GM19372 (cell line): ENCODE results near the gene STK32B.
"Not testable (repeated sequence)": the region's sequence is repeated elsewhere in the genome, so short reads cannot be mapped to it uniquely, and the experiment has no call there.

ENCODE experiments used
- ATAC-seq: cut with Tn5 transposase; IDR thresholded peaks from one replicate; pipeline ENCODE4 v1.9.1; 2021; ENCODE audit warnings: mild to moderate bottlenecking, low read depth, moderate library complexity; ENCODE audit not compliant: unreplicated experiment

Gene STK32B

GRCh38 chr4:5247061-5247460, 195.8 kb downstream of the STK32B start:
- not testable (repeated sequence) for ATAC-seq

GRCh38 chr4:5247735-5248134, 196.5 kb downstream of the STK32B start:
- ATAC-seq, result no peak

DNA sequence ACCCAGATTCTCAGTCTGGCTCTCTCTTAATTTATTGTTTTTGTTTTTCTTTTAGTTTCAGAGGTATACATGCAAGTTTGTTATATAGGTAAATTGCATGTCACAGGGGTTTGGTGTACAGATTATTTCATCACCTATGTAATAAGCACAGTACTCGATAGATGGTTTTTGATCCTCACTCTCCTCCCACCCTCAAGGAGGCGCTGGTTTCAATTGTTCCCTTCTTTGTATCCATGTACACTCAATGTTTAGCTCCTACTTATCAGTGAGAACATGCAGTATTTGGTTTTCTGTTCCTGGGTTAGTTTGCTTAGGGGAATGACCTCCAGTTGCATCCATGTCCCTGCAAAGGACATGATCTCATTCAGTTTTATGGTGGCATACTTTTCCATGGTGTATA, 198.4 kb downstream of the STK32B start:
- ATAC-seq, result no peak

DNA sequence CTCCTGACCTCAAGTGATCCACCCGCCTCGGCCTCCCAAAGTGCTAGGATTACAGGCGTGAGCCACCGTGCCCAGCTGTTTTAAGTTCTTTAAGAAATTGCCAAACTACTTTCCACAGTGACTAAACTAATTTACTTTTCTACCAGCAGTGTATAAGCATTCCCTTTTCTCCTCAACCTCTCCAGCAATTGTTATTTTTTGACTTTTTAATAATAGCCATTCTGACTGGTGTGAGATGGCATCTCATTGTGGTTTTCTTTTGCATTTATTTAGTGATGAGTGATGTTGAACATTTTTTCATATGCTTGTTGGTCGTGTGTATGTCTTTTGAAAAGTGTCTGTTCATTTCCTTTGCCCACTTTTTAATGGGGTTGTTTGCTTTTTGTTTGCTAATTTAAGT, 199.3 kb downstream of the STK32B start:
- ATAC-seq, result not testable (repeated sequence)

DNA sequence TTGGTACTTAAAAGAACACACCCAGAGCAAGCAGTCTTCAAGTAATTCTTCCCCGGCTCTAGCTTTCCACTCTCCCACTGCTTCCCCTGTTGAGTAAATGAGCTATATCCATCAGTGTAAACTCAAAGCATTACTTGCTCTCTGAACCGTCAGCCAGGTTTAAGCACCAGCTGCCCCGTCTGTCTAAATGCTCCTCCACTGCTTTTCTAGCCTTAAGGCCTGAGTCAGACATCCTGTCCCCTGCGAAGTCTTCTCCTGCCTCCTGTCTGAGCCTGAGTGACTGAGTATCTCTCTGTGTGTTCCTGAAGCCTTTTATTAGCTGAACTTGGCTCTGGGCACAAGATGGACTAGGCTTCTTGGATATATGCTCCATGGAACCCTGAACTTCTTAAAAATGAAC, 205.1 kb downstream of the STK32B start:
- no peak for ATAC-seq

DNA sequence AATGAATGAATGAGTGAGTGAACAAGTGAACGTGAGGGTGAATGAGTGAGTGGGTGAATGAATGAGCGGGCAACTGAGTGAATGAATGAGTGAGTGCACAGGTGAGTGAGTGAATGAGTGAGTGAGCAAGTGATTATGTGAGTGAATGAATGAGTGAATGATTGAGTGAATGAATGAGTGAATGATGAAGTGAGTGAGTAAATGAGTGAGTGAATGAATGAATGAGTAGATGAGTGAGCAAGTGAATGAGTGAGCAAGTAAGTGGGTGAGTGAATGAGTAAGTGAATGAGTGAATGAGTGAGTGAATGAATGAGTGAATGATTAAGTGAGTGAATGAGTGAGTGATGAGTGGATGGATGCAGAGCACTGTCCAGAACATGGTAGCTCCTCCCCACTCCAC, 205.8 kb downstream of the STK32B start:
- ATAC-seq, result no peak

DNA sequence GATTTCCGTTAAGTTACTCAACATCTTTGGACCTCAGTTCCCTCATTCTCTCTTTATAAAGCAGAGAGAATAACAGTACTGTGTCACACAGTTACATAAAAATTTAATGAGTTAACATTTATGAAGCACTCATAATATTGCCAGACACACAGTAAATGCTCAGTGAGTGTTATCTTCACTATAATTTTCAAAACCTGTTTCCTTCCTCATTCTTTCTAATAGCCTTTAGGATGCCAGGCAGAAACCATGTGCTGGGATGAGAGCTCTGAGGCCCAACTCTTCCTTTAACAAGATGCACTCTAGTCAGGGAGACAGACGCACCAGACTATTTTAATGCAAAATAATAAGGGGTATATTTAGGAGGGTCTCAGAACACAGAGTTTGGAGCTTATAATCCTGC, 208.2 kb downstream of the STK32B start:
- no peak for ATAC-seq

GRCh38 chr4:5260121-5260520, 208.8 kb downstream of the STK32B start:
- ATAC-seq, result no peak

- ATAC-seq, result no peak
Observed at GRCh38 chr4:5261866-5262265, 210.6 kb downstream of the STK32B start.

GRCh38 chr4:5266991-5267390, 215.7 kb downstream of the STK32B start:
- no peak for ATAC-seq

DNA sequence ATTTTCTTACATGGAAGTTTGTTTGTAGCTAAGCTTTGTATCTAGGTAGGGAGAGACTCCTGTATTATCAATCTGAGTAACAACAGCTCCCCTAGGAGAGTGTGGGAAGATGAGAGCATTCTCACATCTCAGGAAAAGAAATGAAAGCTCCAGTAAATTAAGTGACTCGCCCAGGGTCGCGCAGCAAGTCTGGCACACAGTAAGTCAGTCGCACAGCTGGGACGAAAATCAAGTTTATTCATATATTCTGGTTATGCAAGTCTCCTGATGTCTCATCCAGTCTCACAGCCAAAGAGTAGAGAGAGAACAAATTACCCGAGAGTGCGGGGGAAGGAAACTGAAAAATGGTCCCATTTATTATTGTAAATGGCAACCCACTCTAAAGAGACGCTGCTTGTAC, 216.1 kb downstream of the STK32B start:
- ATAC-seq, result no peak

- no peak for ATAC-seq
Observed at GRCh38 chr4:5276475-5277075, 225.3 kb downstream of the STK32B start.

GRCh38 chr4:5277079-5277478, 225.8 kb downstream of the STK32B start:
- ATAC-seq, result no peak

- ATAC-seq, result no peak
Observed at GRCh38 chr4:5278213-5278612, 226.9 kb downstream of the STK32B start.

- ATAC-seq, result not testable (repeated sequence)
Observed at GRCh38 chr4:5280069-5280468, 228.8 kb downstream of the STK32B start.

- no peak for ATAC-seq
Observed at GRCh38 chr4:5280828-5281227, 229.5 kb downstream of the STK32B start.

DNA sequence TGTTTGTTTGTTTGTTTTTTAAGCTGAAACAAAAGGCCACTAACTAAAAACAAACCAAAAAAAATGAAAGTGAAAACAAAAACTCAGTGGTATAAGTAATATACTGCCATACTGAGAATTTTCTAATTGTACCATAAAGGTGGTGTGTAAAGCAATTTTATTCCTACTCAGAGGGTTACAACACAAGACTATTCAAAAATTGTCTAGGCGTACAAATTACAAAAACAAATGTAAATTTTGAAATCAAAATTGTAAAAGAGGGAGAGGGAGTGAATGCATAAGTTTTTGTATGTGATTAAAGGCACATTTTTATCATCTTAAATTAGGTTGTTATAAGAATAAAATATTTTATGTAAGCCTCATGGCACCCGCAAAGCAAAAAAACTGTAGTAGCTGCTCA, 232.6 kb downstream of the STK32B start:
- no peak for ATAC-seq

DNA sequence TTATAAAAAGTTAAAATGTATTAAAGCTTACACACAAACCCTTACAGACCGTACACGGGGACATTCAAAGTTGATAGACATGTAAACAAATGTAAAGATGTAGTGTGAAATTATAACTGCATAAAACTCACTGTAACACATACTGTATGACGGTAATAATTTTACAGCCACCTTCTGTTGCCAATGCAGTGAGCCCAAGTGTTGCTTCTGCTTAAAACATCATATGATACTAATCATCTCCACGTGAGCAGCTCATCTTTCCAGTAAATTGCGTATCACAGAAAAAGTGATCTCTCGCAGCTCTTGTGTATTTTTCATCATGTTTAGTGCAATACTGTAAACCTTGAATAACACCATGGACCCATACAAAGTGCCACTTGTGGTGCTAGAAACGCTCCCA, 233.2 kb downstream of the STK32B start:
- ATAC-seq, result no peak

DNA sequence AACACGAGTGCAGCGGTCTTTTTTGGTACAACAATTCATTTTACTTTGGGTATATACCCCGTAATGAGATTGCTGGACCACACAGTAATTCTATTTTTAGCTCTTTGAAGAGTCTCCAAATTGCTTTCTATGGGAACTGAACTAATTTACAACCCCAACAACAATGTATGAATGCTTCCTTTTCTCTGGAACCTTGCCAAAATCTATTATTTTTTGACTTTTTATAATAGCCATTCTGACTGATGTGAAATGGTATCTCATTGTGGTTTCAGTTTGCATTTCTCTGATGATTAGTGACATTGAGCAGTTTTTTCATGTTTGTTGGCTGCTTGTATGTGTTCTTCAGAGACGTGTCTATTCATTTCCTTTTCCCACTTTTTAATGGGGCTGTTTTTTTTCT, 240.8 kb downstream of the STK32B start:
- no peak for ATAC-seq

- not testable (repeated sequence) for ATAC-seq
Observed at GRCh38 chr4:5298000-5298787, 246.9 kb downstream of the STK32B start.

GRCh38 chr4:5300283-5300682, 249.0 kb downstream of the STK32B start:
- no peak for ATAC-seq

DNA sequence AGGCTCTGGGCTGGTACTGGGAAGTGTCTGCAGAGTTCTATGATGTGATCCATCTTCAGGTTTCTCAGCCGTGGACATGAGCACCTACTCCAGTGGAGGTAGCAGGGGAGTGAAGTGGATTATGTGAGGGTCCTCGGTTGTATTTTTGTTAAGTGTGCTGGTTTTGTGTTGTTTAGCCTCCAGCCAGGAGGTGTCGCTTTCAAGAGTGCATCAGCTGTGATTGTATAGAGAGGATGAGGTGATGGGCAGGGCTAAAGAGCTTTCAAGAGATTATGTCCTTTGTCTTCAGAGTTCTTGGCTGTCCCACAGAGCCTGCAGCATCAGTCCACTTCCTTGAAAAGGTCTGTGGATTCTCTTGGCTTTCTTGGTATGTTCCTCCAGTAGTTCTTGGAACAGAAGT, 256.6 kb downstream of the STK32B start:
- no peak for ATAC-seq
